T1000 (cell line): ENCODE measurements around the gene VAX1.

Source experiments
- DNase-seq: peaks from one replicate; lab custom pipeline; 2025; ENCODE audit warnings: mixed read lengths; lab: John Stamatoyannopoulos, UW

VAX1 gene

GRCh38 chr10:117164592-117165537, 26.8 kb upstream of the VAX1 start:
- no peak for DNase-seq

- no peak for DNase-seq
These were observed 26.0 kb upstream of the VAX1 start for GRCh38 chr10:117163954-117164548.

- DNase-seq = no peak
These were observed 25.2 kb upstream of the VAX1 start for GRCh38 chr10:117163061-117163953.

GRCh38 chr10:117162093-117163060, 24.3 kb upstream of the VAX1 start:
- no peak for DNase-seq

- DNase-seq = no peak
These were observed 23.4 kb upstream of the VAX1 start for GRCh38 chr10:117161386-117162033.

GRCh38 chr10:117160567-117160966, 22.5 kb upstream of the VAX1 start:
- DNase-seq = no peak

- DNase-seq = no peak
These were observed 21.3 kb upstream of the VAX1 start for GRCh38 chr10:117159390-117159789.

- no peak for DNase-seq
These were observed 20.2 kb upstream of the VAX1 start for GRCh38 chr10:117158297-117158696.

- DNase-seq = no peak
These were observed 14.6 kb upstream of the VAX1 start for GRCh38 chr10:117152668-117153067.

- DNase-seq = no peak
These were observed 10.2 kb upstream of the VAX1 start for GRCh38 chr10:117148284-117148683.

GRCh38 chr10:117145019-117145418, 6.9 kb upstream of the VAX1 start:
- no peak for DNase-seq

- no peak for DNase-seq
These were observed 5.2 kb upstream of the VAX1 start for GRCh38 chr10:117143103-117143823.

- no peak for DNase-seq
These were observed 2.4 kb upstream of the VAX1 start for GRCh38 chr10:117140525-117140902.

- no peak for DNase-seq
These were observed 1.8 kb upstream of the VAX1 start for GRCh38 chr10:117139581-117140524.

- DNase-seq = no peak
These were observed 939 bp upstream of the VAX1 start for GRCh38 chr10:117138838-117139580.

GRCh38 chr10:117137031-117137910, 799 bp downstream of the VAX1 start:
- no peak for DNase-seq

- DNase-seq = no peak
These were observed 1.6 kb downstream of the VAX1 start for GRCh38 chr10:117136391-117136975.
